Dendritic cell treated with granulocyte-macrophage colony-stimulating factor and Interleukin-4, amounts not matched to agents 40 ng/mL and 50 ng/mL, for 4 days (primary cell): ENCODE results near the gene SNTA1.
"Not testable (repeated sequence)": the region's sequence is repeated elsewhere in the genome, so short reads cannot be mapped to it uniquely, and the experiment has no call there.

ENCODE experiments used
- H3K27ac Mint-ChIP-seq: one replicate; pipeline ENCODE4 v1.8.0; 2022; ENCODE audit warnings: mild to moderate bottlenecking, mixed read lengths
- H3K27me3 Mint-ChIP-seq: one replicate; pipeline ENCODE4 v1.8.0; 2022; ENCODE audit warnings: mild to moderate bottlenecking, mixed read lengths
- H3K36me3 Mint-ChIP-seq: one replicate; pipeline ENCODE4 v1.8.0; 2022; ENCODE audit warnings: low read depth, mixed read lengths
- H3K4me1 Mint-ChIP-seq: one replicate; pipeline ENCODE4 v1.8.0; 2022; ENCODE audit warnings: low read depth, mixed read lengths
- H3K4me3 Mint-ChIP-seq: one replicate; pipeline ENCODE4 v1.8.0; 2022; ENCODE audit warnings: mild to moderate bottlenecking, moderate library complexity, mixed read lengths
- H3K9me3 Mint-ChIP-seq: one replicate; pipeline ENCODE4 v1.8.0; 2022; ENCODE audit warnings: mixed read lengths
- intact Hi-C: fragments of 100-400 bp; cut with micrococcal nuclease; formaldehyde crosslinking; loops from one replicate; pipeline ENCODE4 v1.15.0; 2022

The SNTA1 gene

GRCh38 chr20:33407796-33408195, 35.8 kb downstream of the SNTA1 start:
- peaks cover 7% of the 10 kb centered on the region for H3K9me3 Mint-ChIP-seq
- peaks cover 67% of the 10 kb centered on the region for H3K4me1 Mint-ChIP-seq
- H3K27ac Mint-ChIP-seq: peak overlapping the region; percentile 80
- intact Hi-C loops: loop anchor here (5.0 kb wide), 2 partner anchors 35 to 575 kb away; partner anchors contain the start of gene SNTA1
- H3K4me3 Mint-ChIP-seq: no peak overlapping the region
- H3K36me3 Mint-ChIP-seq: peaks cover 56% of the 10 kb centered on the region
- no peaks in the 10 kb centered on the region for H3K27me3 Mint-ChIP-seq

GRCh38 chr20:33407251-33407650, 36.3 kb downstream of the SNTA1 start:
- peak overlapping the region; percentile 80 for H3K27ac Mint-ChIP-seq
- peaks cover 56% of the 10 kb centered on the region for H3K36me3 Mint-ChIP-seq
- H3K4me1 Mint-ChIP-seq: peaks cover 72% of the 10 kb centered on the region
- no peaks in the 10 kb centered on the region for H3K27me3 Mint-ChIP-seq
- H3K4me3 Mint-ChIP-seq: no peak overlapping the region
- intact Hi-C loops: loop anchor here (5.0 kb wide), 2 partner anchors 35 to 575 kb away; partner anchors contain the start of gene SNTA1
- peaks cover 7% of the 10 kb centered on the region for H3K9me3 Mint-ChIP-seq

GRCh38 chr20:33404281-33404680, 39.3 kb downstream of the SNTA1 start:
- intact Hi-C loops: loop anchor here (5.0 kb wide), 1 partner anchor 258 kb away; the partner anchor contains the start of gene C20orf144
- no peak overlapping the region for H3K4me3 Mint-ChIP-seq
- peaks cover 7% of the 10 kb centered on the region for H3K9me3 Mint-ChIP-seq
- H3K36me3 Mint-ChIP-seq: peaks cover 42% of the 10 kb centered on the region
- peaks cover 71% of the 10 kb centered on the region for H3K4me1 Mint-ChIP-seq
- no peak overlapping the region for H3K27ac Mint-ChIP-seq
- H3K27me3 Mint-ChIP-seq: no peaks in the 10 kb centered on the region

- H3K4me3 Mint-ChIP-seq: peak overlapping the region; percentile 98
- no peaks in the 10 kb centered on the region for H3K27me3 Mint-ChIP-seq
- intact Hi-C loops: loop anchor here (5.0 kb wide), 1 partner anchor 260 kb away; the partner anchor contains the start of gene C20orf144
- peaks cover 51% of the 10 kb centered on the region for H3K4me1 Mint-ChIP-seq
- peak overlapping the region; percentile 94 for H3K27ac Mint-ChIP-seq
- no peaks in the 10 kb centered on the region for H3K9me3 Mint-ChIP-seq
- peaks cover 36% of the 10 kb centered on the region for H3K36me3 Mint-ChIP-seq
Observed at GRCh38 chr20:33401921-33402369, 41.6 kb downstream of the SNTA1 start.

- Mint-ChIP-seq H3K27ac (peak within 1 kb of the TSS; percentile 94), H3K36me3 (peaks cover 40% of the 10 kb centered on the region), H3K9me3 (no peaks in the 10 kb centered on the region), H3K4me3 (peak within 1 kb of the TSS; percentile 98), H3K27me3 (no peaks in the 10 kb centered on the region), H3K4me1 (peaks cover 47% of the 10 kb centered on the region)
- intact Hi-C loops: loop anchor here (5.0 kb wide), 1 partner anchor 261 kb away; the partner anchor contains the start of gene C20orf144
Observed at GRCh38 chr20:33401184-33401920, 42.2 kb downstream of the SNTA1 start, which contains the start of gene CDK5RAP1. TSS of gene CDK5RAP1 (minus strand) at chr20:33401519. CDS start at chr20:33397064, 4,455 bp downstream.

- Mint-ChIP-seq H3K4me3 (peak overlapping the region; percentile 98), H3K4me1 (peaks cover 42% of the 10 kb centered on the region), H3K27ac (peak overlapping the region; percentile 94), H3K27me3 (no peaks in the 10 kb centered on the region), H3K9me3 (no peaks in the 10 kb centered on the region), H3K36me3 (peaks cover 46% of the 10 kb centered on the region)
- intact Hi-C loops: loop anchor here (5.0 kb wide), 1 partner anchor 262 kb away; the partner anchor contains the start of gene C20orf144
Observed at GRCh38 chr20:33400812-33401183, 42.8 kb downstream of the SNTA1 start.

- Mint-ChIP-seq H3K4me3 (peak overlapping the region; percentile 98), H3K27ac (peak overlapping the region; percentile 94), H3K9me3 (no peaks in the 10 kb centered on the region), H3K4me1 (peaks cover 41% of the 10 kb centered on the region), H3K36me3 (peaks cover 53% of the 10 kb centered on the region), H3K27me3 (no peaks in the 10 kb centered on the region)
- intact Hi-C loops: loop anchor here (5.0 kb wide), 1 partner anchor 262 kb away; the partner anchor contains the start of gene C20orf144
Observed at GRCh38 chr20:33399924-33400323, 43.6 kb downstream of the SNTA1 start.

GRCh38 chr20:33394718-33395117, 48.8 kb downstream of the SNTA1 start:
- Mint-ChIP-seq H3K27ac (no peak overlapping the region), H3K27me3 (no peaks in the 10 kb centered on the region), H3K36me3 (peaks cover 87% of the 10 kb centered on the region), H3K4me3 (no peak overlapping the region), H3K4me1 (peaks cover 8% of the 10 kb centered on the region), H3K9me3 (no peaks in the 10 kb centered on the region)
- intact Hi-C loops: no loop called here

- intact Hi-C loops: no loop called here
- Mint-ChIP-seq H3K36me3 (peaks cover 98% of the 10 kb centered on the region), H3K27me3 (no peaks in the 10 kb centered on the region), H3K4me3 (no peak overlapping the region), H3K4me1 (no peaks in the 10 kb centered on the region), H3K27ac (no peak overlapping the region), H3K9me3 (no peaks in the 10 kb centered on the region)
Observed at GRCh38 chr20:33393609-33394008, 50.0 kb downstream of the SNTA1 start.

GRCh38 chr20:33391722-33392415, 51.7 kb downstream of the SNTA1 start:
- Mint-ChIP-seq H3K27me3 (no peaks in the 10 kb centered on the region), H3K9me3 (no peaks in the 10 kb centered on the region), H3K27ac (no peak overlapping the region), H3K4me3 (no peak overlapping the region), H3K4me1 (no peaks in the 10 kb centered on the region), H3K36me3 (peaks cover 100% of the 10 kb centered on the region)
- intact Hi-C loops: no loop called here

- H3K27ac Mint-ChIP-seq, H3K9me3 Mint-ChIP-seq, H3K27me3 Mint-ChIP-seq, intact Hi-C loops, H3K4me3 Mint-ChIP-seq, H3K4me1 Mint-ChIP-seq: not testable (repeated sequence)
- peaks cover 100% of the 10 kb centered on the region for H3K36me3 Mint-ChIP-seq
Observed at GRCh38 chr20:33389326-33389725, 54.2 kb downstream of the SNTA1 start.

- Mint-ChIP-seq H3K27ac (no peak overlapping the region), H3K4me1 (no peaks in the 10 kb centered on the region), H3K27me3 (no peaks in the 10 kb centered on the region), H3K36me3 (peaks cover 98% of the 10 kb centered on the region), H3K9me3 (no peaks in the 10 kb centered on the region), H3K4me3 (no peak overlapping the region)
- intact Hi-C loops: no loop called here
Observed at GRCh38 chr20:33388268-33388667, 55.3 kb downstream of the SNTA1 start.

- Mint-ChIP-seq H3K4me3 (no peak overlapping the region), H3K27me3 (no peaks in the 10 kb centered on the region), H3K9me3 (no peaks in the 10 kb centered on the region), H3K36me3 (peaks cover 93% of the 10 kb centered on the region), H3K27ac (no peak overlapping the region), H3K4me1 (no peaks in the 10 kb centered on the region)
- intact Hi-C loops: no loop called here
Observed at GRCh38 chr20:33387177-33387576, 56.4 kb downstream of the SNTA1 start.

- Mint-ChIP-seq H3K36me3 (peaks cover 93% of the 10 kb centered on the region), H3K9me3 (no peaks in the 10 kb centered on the region), H3K4me3 (no peak overlapping the region), H3K4me1 (no peaks in the 10 kb centered on the region), H3K27ac (no peak overlapping the region), H3K27me3 (no peaks in the 10 kb centered on the region)
- intact Hi-C loops: no loop called here
Observed at GRCh38 chr20:33386673-33387072, 56.9 kb downstream of the SNTA1 start.
